K562 (cell line): ENCODE measurements around the gene HSF2BP. TPM values are rescaled to one million over a fixed set of nuclear protein-coding genes. Genes with fewer than 3 reads are reported as not detected.

Experiments used
- KAT7 ChIP-seq: sonication (generic); formaldehyde crosslinking; IDR thresholded peaks from 2 replicates; pipeline ENCODE4 v1.8.0; 2022; ENCODE audit warnings: missing genetic modification reagents, mild to moderate bottlenecking, borderline replicate concordance
- MCM3 ChIP-seq: fragments of 450-650 bp; IDR thresholded peaks from 2 replicates; pipeline ENCODE4 v1.6.1; 2016
- NFE2 ChIP-seq: IDR thresholded peaks from 2 replicates; pipeline ENCODE4 v1.6.1; 2014; ENCODE audit warnings: antibody characterized with exemption, low read depth
- RBM17 ChIP-seq: fragments of 200-400 bp; formaldehyde crosslinking; IDR thresholded peaks from 2 replicates; pipeline ENCODE4 v1.6.1; 2017; ENCODE audit warnings: low read depth, mild to moderate bottlenecking, low read length, borderline replicate concordance
- SAP30 ChIP-seq: fragments of 200-600 bp; sonication (generic); IDR thresholded peaks from 2 replicates; pipeline ENCODE4 v1.6.1; 2012; ENCODE audit warnings: borderline replicate concordance, low read depth, mild to moderate bottlenecking, moderate library complexity, low read length, control low read depth, inconsistent platforms; ENCODE audit not compliant: insufficient read depth, poor library complexity, severe bottlenecking
- ZFP30 ChIP-seq: fragments of 250-450 bp; sonication (Bioruptor Pico); IDR thresholded peaks from 2 replicates; pipeline ENCODE4 v1.8.0; 2022; ENCODE audit warnings: moderate library complexity, mild to moderate bottlenecking, inconsistent platforms, borderline replicate concordance
- ZNF551 ChIP-seq: fragments of 250-450 bp; sonication (Bioruptor Pico); IDR thresholded peaks from 2 replicates; pipeline ENCODE4 v1.5.0; 2021; ENCODE audit warnings: mild to moderate bottlenecking, moderate library complexity
- ZNF644 ChIP-seq: fragments of 200-800 bp; sonication (Bioruptor generic); IDR thresholded peaks from 2 replicates; pipeline ENCODE4 v1.6.1; 2016; ENCODE audit warnings: low read depth, missing genetic modification characterization, missing compliant biosample characterization
- ZNF668 ChIP-seq: fragments of 250-450 bp; sonication (Bioruptor Pico); IDR thresholded peaks from 2 replicates; pipeline ENCODE4 v1.8.0; 2022; ENCODE audit warnings: mild to moderate bottlenecking, inconsistent platforms
- polyA plus RNA-seq, 8 experiments: library from polyadenylated mRNA; depleted of rRNA in 4 of 8; stranded (reverse) in 5 of 8; unstranded in 3 of 8; fragments of >200 nt; fragmentation: Nextera tagmentation in 2 of 8; fragmentation: Illumina TruSeq in 1 of 8; extraction: Ambion mirVana in 2 of 8; extraction: Trizol in 1 of 8; gene quantifications; 2 replicates each; pipeline versions ENCODE4 v1.2.1 to v1.2.3, GENCODE V29; 2011 to 2014; ENCODE audit warnings: inconsistent platforms in 1 of 8, missing spikeins in 1 of 8
- total RNA-seq, 7 experiments: library from RNA; depleted of rRNA in 6 of 7; stranded (reverse); fragments of >200 nt in 6 of 7; fragmentation: Illumina TruSeq in 2 of 7; extraction: Trizol in 2 of 7; gene quantifications; 2 replicates each; pipeline versions ENCODE4 v1.2.1 to v1.2.3, GENCODE V29; 2011 to 2021; ENCODE audit warnings: low replicate concordance in 1 of 7
- TF ChIP-seq, protein P1 (sequence below): fragments of 450-650 bp; IDR thresholded peaks from 2 replicates; pipeline ENCODE4 v1.6.1; 2016; ENCODE audit warnings: mild to moderate bottlenecking, moderate library complexity
- TF ChIP-seq, protein P2 (sequence below): fragments of 250-450 bp; sonication (Bioruptor Pico); IDR thresholded peaks from 2 replicates; pipeline ENCODE4 v1.5.0; 2020; ENCODE audit warnings: mild to moderate bottlenecking, borderline replicate concordance
- TF ChIP-seq, protein P3 (sequence below): fragments of 450-650 bp; formaldehyde crosslinking; conservative IDR thresholded peaks from 2 replicates; pipeline ENCODE4 v1.4.0; 2022; ENCODE audit warnings: mild to moderate bottlenecking, missing genetic modification characterization

The HSF2BP gene
- total and polyA plus RNA-seq, 9 of the 15 experiments (the other 6 are each of a cell fraction or from before 2014, with no cell fraction given): 0.04 to 0.57 (median 0.20) TPM; not detected in 2

DNA sequence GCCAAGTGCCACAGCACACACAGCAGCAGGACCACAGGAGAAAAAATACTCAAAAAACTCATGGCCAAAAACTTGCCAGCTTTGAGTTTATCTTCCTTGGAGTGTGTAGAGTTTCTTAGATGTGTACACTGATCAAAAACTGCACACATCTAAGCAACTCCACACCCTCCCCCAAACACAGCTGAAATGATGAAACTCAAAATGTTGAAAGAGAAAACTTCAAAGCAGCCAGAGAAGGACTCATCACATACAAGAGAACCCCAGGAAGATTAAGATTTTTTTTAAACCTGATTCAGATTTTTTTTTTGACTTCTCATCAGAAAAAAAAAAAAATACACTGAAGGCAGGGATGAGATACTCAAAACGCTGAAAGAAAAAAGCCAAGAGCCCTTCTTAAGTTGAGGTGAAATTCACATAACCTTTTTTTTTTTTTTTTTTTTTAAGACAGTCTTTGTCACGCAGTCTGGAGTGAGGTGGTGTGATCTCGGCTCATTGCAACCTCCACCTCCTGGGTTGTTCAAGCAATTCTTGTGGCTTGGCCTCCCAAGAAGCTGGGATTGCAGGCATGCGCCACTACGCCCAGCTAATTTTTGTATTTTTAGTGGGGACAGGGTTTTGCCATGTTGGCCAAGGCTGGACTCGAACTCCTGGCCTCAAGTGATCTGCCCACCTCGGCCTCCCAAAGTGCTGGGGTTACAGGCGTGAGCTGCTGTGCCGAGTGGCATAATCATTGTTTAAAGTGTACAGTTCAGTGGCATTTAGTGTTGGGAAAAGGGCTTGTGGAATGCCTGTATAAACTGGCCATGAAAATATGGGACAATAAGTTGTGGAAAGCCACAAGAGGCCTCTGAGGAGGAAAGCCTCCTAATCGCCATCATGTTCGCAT is 38.7 kb upstream of the HSF2BP start (continued):
- TF ChIP-seq, protein P1, sequence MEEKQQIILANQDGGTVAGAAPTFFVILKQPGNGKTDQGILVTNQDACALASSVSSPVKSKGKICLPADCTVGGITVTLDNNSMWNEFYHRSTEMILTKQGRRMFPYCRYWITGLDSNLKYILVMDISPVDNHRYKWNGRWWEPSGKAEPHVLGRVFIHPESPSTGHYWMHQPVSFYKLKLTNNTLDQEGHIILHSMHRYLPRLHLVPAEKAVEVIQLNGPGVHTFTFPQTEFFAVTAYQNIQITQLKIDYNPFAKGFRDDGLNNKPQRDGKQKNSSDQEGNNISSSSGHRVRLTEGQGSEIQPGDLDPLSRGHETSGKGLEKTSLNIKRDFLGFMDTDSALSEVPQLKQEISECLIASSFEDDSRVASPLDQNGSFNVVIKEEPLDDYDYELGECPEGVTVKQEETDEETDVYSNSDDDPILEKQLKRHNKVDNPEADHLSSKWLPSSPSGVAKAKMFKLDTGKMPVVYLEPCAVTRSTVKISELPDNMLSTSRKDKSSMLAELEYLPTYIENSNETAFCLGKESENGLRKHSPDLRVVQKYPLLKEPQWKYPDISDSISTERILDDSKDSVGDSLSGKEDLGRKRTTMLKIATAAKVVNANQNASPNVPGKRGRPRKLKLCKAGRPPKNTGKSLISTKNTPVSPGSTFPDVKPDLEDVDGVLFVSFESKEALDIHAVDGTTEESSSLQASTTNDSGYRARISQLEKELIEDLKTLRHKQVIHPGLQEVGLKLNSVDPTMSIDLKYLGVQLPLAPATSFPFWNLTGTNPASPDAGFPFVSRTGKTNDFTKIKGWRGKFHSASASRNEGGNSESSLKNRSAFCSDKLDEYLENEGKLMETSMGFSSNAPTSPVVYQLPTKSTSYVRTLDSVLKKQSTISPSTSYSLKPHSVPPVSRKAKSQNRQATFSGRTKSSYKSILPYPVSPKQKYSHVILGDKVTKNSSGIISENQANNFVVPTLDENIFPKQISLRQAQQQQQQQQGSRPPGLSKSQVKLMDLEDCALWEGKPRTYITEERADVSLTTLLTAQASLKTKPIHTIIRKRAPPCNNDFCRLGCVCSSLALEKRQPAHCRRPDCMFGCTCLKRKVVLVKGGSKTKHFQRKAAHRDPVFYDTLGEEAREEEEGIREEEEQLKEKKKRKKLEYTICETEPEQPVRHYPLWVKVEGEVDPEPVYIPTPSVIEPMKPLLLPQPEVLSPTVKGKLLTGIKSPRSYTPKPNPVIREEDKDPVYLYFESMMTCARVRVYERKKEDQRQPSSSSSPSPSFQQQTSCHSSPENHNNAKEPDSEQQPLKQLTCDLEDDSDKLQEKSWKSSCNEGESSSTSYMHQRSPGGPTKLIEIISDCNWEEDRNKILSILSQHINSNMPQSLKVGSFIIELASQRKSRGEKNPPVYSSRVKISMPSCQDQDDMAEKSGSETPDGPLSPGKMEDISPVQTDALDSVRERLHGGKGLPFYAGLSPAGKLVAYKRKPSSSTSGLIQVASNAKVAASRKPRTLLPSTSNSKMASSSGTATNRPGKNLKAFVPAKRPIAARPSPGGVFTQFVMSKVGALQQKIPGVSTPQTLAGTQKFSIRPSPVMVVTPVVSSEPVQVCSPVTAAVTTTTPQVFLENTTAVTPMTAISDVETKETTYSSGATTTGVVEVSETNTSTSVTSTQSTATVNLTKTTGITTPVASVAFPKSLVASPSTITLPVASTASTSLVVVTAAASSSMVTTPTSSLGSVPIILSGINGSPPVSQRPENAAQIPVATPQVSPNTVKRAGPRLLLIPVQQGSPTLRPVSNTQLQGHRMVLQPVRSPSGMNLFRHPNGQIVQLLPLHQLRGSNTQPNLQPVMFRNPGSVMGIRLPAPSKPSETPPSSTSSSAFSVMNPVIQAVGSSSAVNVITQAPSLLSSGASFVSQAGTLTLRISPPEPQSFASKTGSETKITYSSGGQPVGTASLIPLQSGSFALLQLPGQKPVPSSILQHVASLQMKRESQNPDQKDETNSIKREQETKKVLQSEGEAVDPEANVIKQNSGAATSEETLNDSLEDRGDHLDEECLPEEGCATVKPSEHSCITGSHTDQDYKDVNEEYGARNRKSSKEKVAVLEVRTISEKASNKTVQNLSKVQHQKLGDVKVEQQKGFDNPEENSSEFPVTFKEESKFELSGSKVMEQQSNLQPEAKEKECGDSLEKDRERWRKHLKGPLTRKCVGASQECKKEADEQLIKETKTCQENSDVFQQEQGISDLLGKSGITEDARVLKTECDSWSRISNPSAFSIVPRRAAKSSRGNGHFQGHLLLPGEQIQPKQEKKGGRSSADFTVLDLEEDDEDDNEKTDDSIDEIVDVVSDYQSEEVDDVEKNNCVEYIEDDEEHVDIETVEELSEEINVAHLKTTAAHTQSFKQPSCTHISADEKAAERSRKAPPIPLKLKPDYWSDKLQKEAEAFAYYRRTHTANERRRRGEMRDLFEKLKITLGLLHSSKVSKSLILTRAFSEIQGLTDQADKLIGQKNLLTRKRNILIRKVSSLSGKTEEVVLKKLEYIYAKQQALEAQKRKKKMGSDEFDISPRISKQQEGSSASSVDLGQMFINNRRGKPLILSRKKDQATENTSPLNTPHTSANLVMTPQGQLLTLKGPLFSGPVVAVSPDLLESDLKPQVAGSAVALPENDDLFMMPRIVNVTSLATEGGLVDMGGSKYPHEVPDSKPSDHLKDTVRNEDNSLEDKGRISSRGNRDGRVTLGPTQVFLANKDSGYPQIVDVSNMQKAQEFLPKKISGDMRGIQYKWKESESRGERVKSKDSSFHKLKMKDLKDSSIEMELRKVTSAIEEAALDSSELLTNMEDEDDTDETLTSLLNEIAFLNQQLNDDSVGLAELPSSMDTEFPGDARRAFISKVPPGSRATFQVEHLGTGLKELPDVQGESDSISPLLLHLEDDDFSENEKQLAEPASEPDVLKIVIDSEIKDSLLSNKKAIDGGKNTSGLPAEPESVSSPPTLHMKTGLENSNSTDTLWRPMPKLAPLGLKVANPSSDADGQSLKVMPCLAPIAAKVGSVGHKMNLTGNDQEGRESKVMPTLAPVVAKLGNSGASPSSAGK: peak; percentile 61
- TF ChIP-seq MCM3 (no peak), ZNF551 (CRISPR knock-in tag) (no peak), ZNF644 (tag) (no peak), ZNF668 (no peak), KAT7 (CRISPR knock-in tag) (no peak), SAP30 (no peak), NFE2 (no peak), ZFP30 (CRISPR knock-in tag) (no peak), RBM17 (no peak)
- TF ChIP-seq, protein P2, sequence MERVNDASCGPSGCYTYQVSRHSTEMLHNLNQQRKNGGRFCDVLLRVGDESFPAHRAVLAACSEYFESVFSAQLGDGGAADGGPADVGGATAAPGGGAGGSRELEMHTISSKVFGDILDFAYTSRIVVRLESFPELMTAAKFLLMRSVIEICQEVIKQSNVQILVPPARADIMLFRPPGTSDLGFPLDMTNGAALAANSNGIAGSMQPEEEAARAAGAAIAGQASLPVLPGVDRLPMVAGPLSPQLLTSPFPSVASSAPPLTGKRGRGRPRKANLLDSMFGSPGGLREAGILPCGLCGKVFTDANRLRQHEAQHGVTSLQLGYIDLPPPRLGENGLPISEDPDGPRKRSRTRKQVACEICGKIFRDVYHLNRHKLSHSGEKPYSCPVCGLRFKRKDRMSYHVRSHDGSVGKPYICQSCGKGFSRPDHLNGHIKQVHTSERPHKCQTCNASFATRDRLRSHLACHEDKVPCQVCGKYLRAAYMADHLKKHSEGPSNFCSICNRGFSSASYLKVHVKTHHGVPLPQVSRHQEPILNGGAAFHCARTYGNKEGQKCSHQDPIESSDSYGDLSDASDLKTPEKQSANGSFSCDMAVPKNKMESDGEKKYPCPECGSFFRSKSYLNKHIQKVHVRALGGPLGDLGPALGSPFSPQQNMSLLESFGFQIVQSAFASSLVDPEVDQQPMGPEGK: no peak
- TF ChIP-seq, protein P3, sequence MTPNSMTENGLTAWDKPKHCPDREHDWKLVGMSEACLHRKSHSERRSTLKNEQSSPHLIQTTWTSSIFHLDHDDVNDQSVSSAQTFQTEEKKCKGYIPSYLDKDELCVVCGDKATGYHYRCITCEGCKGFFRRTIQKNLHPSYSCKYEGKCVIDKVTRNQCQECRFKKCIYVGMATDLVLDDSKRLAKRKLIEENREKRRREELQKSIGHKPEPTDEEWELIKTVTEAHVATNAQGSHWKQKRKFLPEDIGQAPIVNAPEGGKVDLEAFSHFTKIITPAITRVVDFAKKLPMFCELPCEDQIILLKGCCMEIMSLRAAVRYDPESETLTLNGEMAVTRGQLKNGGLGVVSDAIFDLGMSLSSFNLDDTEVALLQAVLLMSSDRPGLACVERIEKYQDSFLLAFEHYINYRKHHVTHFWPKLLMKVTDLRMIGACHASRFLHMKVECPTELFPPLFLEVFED (CRISPR knock-in tag): no peak
